Panc1 (cell line): ENCODE results near the gene MPZL3.

Source experiments
- POLR2AphosphoS5 ChIP-seq: IDR thresholded peaks from 2 replicates; pipeline ENCODE4 v1.6.1; 2012; ENCODE audit warnings: mild to moderate bottlenecking, low read depth, low read length, moderate library complexity
- SIN3A ChIP-seq: IDR thresholded peaks from 2 replicates; pipeline ENCODE4 v1.6.1; 2012; ENCODE audit warnings: low read depth, mild to moderate bottlenecking, low read length, moderate library complexity, borderline replicate concordance; ENCODE audit not compliant: insufficient read depth
- TCF7L2 ChIP-seq: IDR thresholded peaks from 2 replicates; pipeline ENCODE4 v1.6.1; 2011; ENCODE audit warnings: mild to moderate bottlenecking, low read depth, low read length, inconsistent platforms
- TF ChIP-seq, protein P1 (sequence below): fragments of 450-650 bp; IDR thresholded peaks from 2 replicates; pipeline ENCODE4 v1.5.1; 2017; ENCODE audit warnings: mild to moderate bottlenecking

DNA sequence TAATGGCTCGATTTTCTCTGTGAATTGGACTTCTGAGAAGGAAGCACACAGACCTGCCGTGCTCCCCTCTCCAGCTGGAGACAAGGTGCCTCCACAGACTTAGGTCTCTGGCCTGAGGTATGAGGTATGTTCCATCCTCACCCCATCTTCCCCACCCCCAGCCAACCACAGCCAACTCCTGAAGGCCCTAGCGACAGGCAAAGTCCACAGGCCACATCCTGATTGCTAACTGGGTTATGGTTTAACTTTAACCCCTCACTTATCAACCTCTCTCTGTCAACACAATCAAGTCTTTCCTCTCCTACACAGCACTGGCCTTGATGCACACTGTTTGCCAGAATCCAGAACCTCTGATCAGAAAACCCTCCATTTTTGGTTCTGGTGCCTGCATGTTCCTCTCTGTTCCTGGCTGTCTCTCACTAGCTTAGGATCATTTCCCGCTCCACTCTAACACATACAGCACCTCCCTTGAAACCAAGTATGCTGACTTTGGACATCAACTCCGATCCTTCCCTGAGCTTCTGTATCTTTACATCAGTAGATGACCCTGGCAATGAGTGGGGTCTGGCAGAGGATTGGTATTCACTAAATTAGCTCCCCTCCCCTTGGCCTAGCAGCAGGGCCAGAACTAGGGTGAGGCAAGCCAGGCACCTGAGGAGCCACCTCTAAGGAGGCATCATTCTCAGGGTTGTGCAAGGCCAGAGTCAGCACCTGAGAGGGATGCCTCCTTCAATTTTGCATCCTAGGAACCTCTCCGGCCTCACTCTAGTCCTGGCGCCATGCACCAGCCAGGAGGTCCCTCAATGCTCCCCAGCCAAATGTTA is 49.4 kb downstream of the MPZL3 start:
- TF ChIP-seq, protein P1, sequence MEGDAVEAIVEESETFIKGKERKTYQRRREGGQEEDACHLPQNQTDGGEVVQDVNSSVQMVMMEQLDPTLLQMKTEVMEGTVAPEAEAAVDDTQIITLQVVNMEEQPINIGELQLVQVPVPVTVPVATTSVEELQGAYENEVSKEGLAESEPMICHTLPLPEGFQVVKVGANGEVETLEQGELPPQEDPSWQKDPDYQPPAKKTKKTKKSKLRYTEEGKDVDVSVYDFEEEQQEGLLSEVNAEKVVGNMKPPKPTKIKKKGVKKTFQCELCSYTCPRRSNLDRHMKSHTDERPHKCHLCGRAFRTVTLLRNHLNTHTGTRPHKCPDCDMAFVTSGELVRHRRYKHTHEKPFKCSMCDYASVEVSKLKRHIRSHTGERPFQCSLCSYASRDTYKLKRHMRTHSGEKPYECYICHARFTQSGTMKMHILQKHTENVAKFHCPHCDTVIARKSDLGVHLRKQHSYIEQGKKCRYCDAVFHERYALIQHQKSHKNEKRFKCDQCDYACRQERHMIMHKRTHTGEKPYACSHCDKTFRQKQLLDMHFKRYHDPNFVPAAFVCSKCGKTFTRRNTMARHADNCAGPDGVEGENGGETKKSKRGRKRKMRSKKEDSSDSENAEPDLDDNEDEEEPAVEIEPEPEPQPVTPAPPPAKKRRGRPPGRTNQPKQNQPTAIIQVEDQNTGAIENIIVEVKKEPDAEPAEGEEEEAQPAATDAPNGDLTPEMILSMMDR, result no peak
- TF ChIP-seq POLR2AphosphoS5 (no peak), SIN3A (no peak), TCF7L2 (no peak)
